Measurements from ENCODE around the gene TVP23A. TPM values are rescaled to one million over a fixed set of nuclear protein-coding genes. Genes with fewer than 3 reads are reported as not detected.

TVP23A gene
- not detected in 2 replicates for total RNA-seq

GRCh38 chr16:10817963-10818941 is at the start of gene TVP23A:
TVP23A (minus strand) TSS chr16:10818794; CDS start chr16:10818493, 301 bp downstream.

GRCh38 chr16:10743610-10744369 is 74.8 kb downstream of the TVP23A start, which contains the start of gene NUBP1:
NUBP1 (plus strand) TSS chr16:10743842; CDS start chr16:10743864, 22 bp downstream.

Other genes with a start within 250 kb of the TVP23A start
- gene EMP2, start 238.2 kb downstream of the TVP23A start, total RNA-seq, result 40.5 and 44.9 TPM in 2 replicates
- gene TEKT5, start 123.9 kb downstream of the TVP23A start, total RNA-seq, result 0.26 TPM in 1 of 2 replicates, not detected in the other
- 29.3 and 31.1 TPM in 2 replicates for gene NUBP1, start 75.0 kb downstream of the TVP23A start, total RNA-seq
- gene CIITA, start 58.4 kb upstream of the TVP23A start, total RNA-seq, result 0.09 and 0.33 TPM in 2 replicates
- gene DEXI, start 123.7 kb upstream of the TVP23A start, total RNA-seq, result 35.0 and 39.7 TPM in 2 replicates
- gene CLEC16A, start 125.8 kb upstream of the TVP23A start, total RNA-seq, result 11.5 and 14.7 TPM in 2 replicates

Measured in dermis lymphatic vessel endothelial cell (primary cell).